A549 (cell line): ENCODE results near the gene CCDC38. TPM values are rescaled to one million over a fixed set of nuclear protein-coding genes. Genes with fewer than 3 reads are reported as not detected.
A peak's percentile ranks its signal among the peaks of the same experiment; 100 is the strongest.
"Not testable (repeated sequence)": the region's sequence is repeated elsewhere in the genome, so short reads cannot be mapped to it uniquely, and the experiment has no call there.

Experiments
- ATAC-seq, 2 experiments: fragments of 200-7000 bp in 1 of 2; fragments of >200 bp in 1 of 2; cut with Nextera tagmentation in 1 of 2; cut with Tn5 transposase in 1 of 2; 3 replicates each; pipeline versions ENCODE4 v1.8.0 to v1.9.1; 2018 to 2020; ENCODE audit warnings: mild to moderate bottlenecking in 1 of 2, moderate library complexity in 1 of 2
- CTCF ChIA-PET: fragments of 300-600 bp; sonication (Branson Sonifier 250); formaldehyde crosslinking; extraction: SDS; loops from one replicate; lab custom pipeline; 2021; ENCODE audit warnings: antibody characterized with exemption, inconsistent platforms; lab: Yijun Ruan, JAX
- POLR2A ChIA-PET: fragments of 350-600 bp; formaldehyde crosslinking; extraction: SDS; loops from one replicate; lab custom pipeline; 2021; ENCODE audit warnings: antibody characterized with exemption, inconsistent platforms; lab: Yijun Ruan, JAX
- DNase-seq, 2 experiments: peaks; one replicate each; pipeline versions ENCODE4 v3.0.0 to v3.0.0-alpha.2; 2011 to 2016; ENCODE audit warnings: low read depth in 1 of 2, low spot score in 1 of 2
- FAIRE-seq: peaks from 2 replicates; lab custom pipeline; 2011; peaks lifted over from hg19 to GRCh38; lab: Jason Lieb, UNC
- H3K27ac ChIP-seq, 2 experiments: fragments of >200 bp; sonication (Bioruptor Twin); formaldehyde crosslinking; 3 replicates each; pipeline ENCODE4 v1.5.1; 2016 to 2017
- H3K4me1 ChIP-seq: fragments of >200 bp; sonication (Bioruptor Twin); formaldehyde crosslinking; 3 replicates; pipeline ENCODE4 v1.6.1; 2016
- H3K4me2 ChIP-seq: fragments of >200 bp; sonication (Bioruptor Twin); formaldehyde crosslinking; 3 replicates; pipeline ENCODE4 v1.6.1; 2016
- H3K4me3 ChIP-seq: fragments of >200 bp; sonication (Bioruptor Twin); formaldehyde crosslinking; 3 replicates; pipeline ENCODE4 v1.5.1; 2016
- H3K9me3 ChIP-seq: fragments of >200 bp; sonication (Bioruptor Twin); formaldehyde crosslinking; 3 replicates; pipeline ENCODE4 v1.6.1; 2016
- CBX8 ChIP-seq: fragments of 200-600 bp; sonication (generic); IDR thresholded peaks from 2 replicates; pipeline ENCODE4 v1.6.1; 2016
- E2F6 ChIP-seq: IDR thresholded peaks from 2 replicates; pipeline ENCODE4 v1.6.1; 2012; ENCODE audit warnings: low read depth, borderline replicate concordance
- EHMT2 ChIP-seq: fragments of 200-600 bp; sonication (generic); IDR thresholded peaks from 2 replicates; pipeline ENCODE4 v1.6.1; 2016; ENCODE audit warnings: antibody characterized with exemption, low read depth, mild to moderate bottlenecking, moderate library complexity
- ELK1 ChIP-seq: fragments of 150-350 bp; IDR thresholded peaks from 2 replicates; pipeline ENCODE4 v1.6.1; 2014; ENCODE audit warnings: low read depth, mild to moderate bottlenecking, low read length
- GATA3 ChIP-seq: IDR thresholded peaks from 2 replicates; pipeline ENCODE4 v1.6.1; 2012; ENCODE audit warnings: borderline replicate concordance
- HOXA7 ChIP-seq: fragments of 250-450 bp; sonication (Bioruptor Pico); IDR thresholded peaks from 2 replicates; pipeline ENCODE4 v1.5.0; 2020; ENCODE audit warnings: mild to moderate bottlenecking, moderate library complexity
- KDM5A ChIP-seq: fragments of 200-600 bp; sonication (generic); IDR thresholded peaks from 2 replicates; pipeline ENCODE4 v1.6.1; 2016; ENCODE audit warnings: antibody characterized with exemption, mild to moderate bottlenecking
- MAFK ChIP-seq: fragments of 450-650 bp; IDR thresholded peaks from 2 replicates; pipeline ENCODE4 v1.6.1; 2014; ENCODE audit not compliant: partially characterized antibody
- MAX ChIP-seq: IDR thresholded peaks from 2 replicates; pipeline ENCODE4 v1.6.1; 2012
- PBX3 ChIP-seq: IDR thresholded peaks from 2 replicates; pipeline ENCODE4 v1.6.1; 2012
- POLR2AphosphoS2 ChIP-seq: conservative IDR thresholded peaks from 2 replicates; pipeline ENCODE4 v1.6.1; 2012; ENCODE audit warnings: low read length, improper control_type of control experiment, inconsistent platforms
- RAD21 ChIP-seq, 2 experiments: fragments of >200 bp in 1 of 2; sonication (Bioruptor Twin) in 1 of 2; formaldehyde crosslinking in 1 of 2; IDR thresholded peaks in 1 of 2; conservative IDR thresholded peaks in 1 of 2; 2 replicates in 1 of 2; 3 replicates in 1 of 2; pipeline ENCODE4 v1.6.1; 2012 to 2018; ENCODE audit warnings: inconsistent platforms in 1 of 2
- RCOR1 ChIP-seq: fragments of 150-350 bp; IDR thresholded peaks from 2 replicates; pipeline ENCODE4 v1.6.1; 2014; ENCODE audit warnings: antibody characterized with exemption, low read length, low read depth
- ZSCAN20 ChIP-seq: fragments of 250-450 bp; sonication (Bioruptor Pico); IDR thresholded peaks from 2 replicates; pipeline ENCODE4 v1.8.0; 2022; ENCODE audit warnings: mild to moderate bottlenecking, moderate library complexity
- WGBS: methylation state at CpG from one replicate; pipeline ENCODE4 v1.1.6; 2017; ENCODE audit errors: missing lambda C conversion rate; 5-methylcytosine and 5-hydroxymethylcytosine counted together
- polyA plus RNA-seq, 4 experiments: library from polyadenylated mRNA; depleted of rRNA in 3 of 4; stranded (reverse); fragments of >200 nt; fragmentation: RNase III in 1 of 4; extraction: RNeasy Plus Mini Kit Qiagen cat#74134 plus additional on column Dnase treatment in 1 of 4; gene quantifications; 2 replicates in 3 of 4; 3 replicates in 1 of 4; pipeline ENCODE4 v1.2.3, GENCODE V29; 2011 to 2017

The CCDC38 gene
- polyA plus RNA-seq, 2 of the 4 experiments (the other 2 are of a cell fraction), result 0.18 to 0.41 TPM

GRCh38 chr12:95972832-95973456 is 30.5 kb upstream of the CCDC38 start:
- POLR2A ChIA-PET, result no interaction called here
- WGBS, result 52% methylated on average over 4 of the region's 4 CpGs
- ATAC-seq (no peak), DNase-seq (no peak), FAIRE-seq (no peak)
- no peaks in the 10 kb centered on the region for H3K4me1 ChIP-seq
- no peak overlapping the region for H3K27ac ChIP-seq
- CTCF ChIA-PET, result interaction anchor here (0.6 to 1.3 kb wide), 3 partner anchors 26 to 1022 kb away, joined by 3 to 4 read pairs (median 4); no protein-coding TSS in a partner anchor
- H3K9me3 ChIP-seq, result no peaks in the 10 kb centered on the region
- H3K4me2 ChIP-seq, result no peak overlapping the region
- TF ChIP-seq MAX, result no peak
- peak; percentile 72 for TF ChIP-seq MAFK
- no peak overlapping the region for H3K4me3 ChIP-seq

GRCh38 chr12:95970905-95971304 is 28.5 kb upstream of the CCDC38 start:
- Histone ChIP-seq H3K9me3 (no peaks in the 10 kb centered on the region), H3K4me1 (peaks cover 7% of the 10 kb centered on the region; the same call in 1 of the 3 replicates), H3K4me3 (no peak overlapping the region), H3K4me2 (no peak overlapping the region), H3K27ac (no peak overlapping the region)
- ChIA-PET POLR2A (no interaction called here), CTCF (interaction anchor here (1.2 kb wide), 1 partner anchor 26 kb away, joined by 3 read pairs; no protein-coding TSS in a partner anchor)
- ATAC-seq (no peak; a peak in 1 of 6 replicates), DNase-seq (no peak), FAIRE-seq (no peak)
- TF ChIP-seq RCOR1 (no peak), HOXA7 (CRISPR knock-in tag) (no peak), CBX8 (no peak), ELK1 (no peak), MAFK (no peak), E2F6 (no peak), KDM5A (no peak), GATA3 (no peak), PBX3 (no peak), EHMT2 (no peak), ZSCAN20 (CRISPR knock-in tag) (no peak), RAD21 (conservative IDR thresholded peaks at IDR 0.05 in 1 of 2, IDR thresholded peaks at IDR 0.05 in 1 of 2) (no peak)
- WGBS, result 66% methylated on average over 7 of the region's 7 CpGs

GRCh38 chr12:95969116-95969515 is 26.7 kb upstream of the CCDC38 start:
- FAIRE-seq, ATAC-seq, H3K4me2 ChIP-seq, H3K4me1 ChIP-seq, POLR2A ChIA-PET, DNase-seq, CTCF ChIA-PET, H3K27ac ChIP-seq, H3K9me3 ChIP-seq, H3K4me3 ChIP-seq: not testable (repeated sequence)
- 94% methylated on average over 12 of the region's 28 CpGs for WGBS

GRCh38 chr12:95967301-95967700 is 24.9 kb upstream of the CCDC38 start:
- POLR2A ChIA-PET, result no interaction called here
- no peak for ATAC-seq
- H3K4me1 ChIP-seq, result peaks cover 7% of the 10 kb centered on the region; the same call in 1 of the 3 replicates
- no peaks in the 10 kb centered on the region for H3K9me3 ChIP-seq
- H3K27ac ChIP-seq, result no peak overlapping the region
- WGBS, result 90% methylated on average over 2 of the region's 2 CpGs
- no peak for DNase-seq
- TF ChIP-seq POLR2AphosphoS2 (no peak), MAFK (peak; percentile 67)
- H3K4me2 ChIP-seq, result no peak overlapping the region
- H3K4me3 ChIP-seq, result no peak overlapping the region
- CTCF ChIA-PET, result interaction anchor here (1.1 to 2.3 kb wide), 2 partner anchors 17 to 49 kb away, joined by 3 to 7 read pairs; no protein-coding TSS in a partner anchor
- no peak for FAIRE-seq
